ENCODE results near the gene CDK17.
"Not testable (repeated sequence)": the region's sequence is repeated elsewhere in the genome, so short reads cannot be mapped to it uniquely, and the experiment has no call there.

The CDK17 gene

GRCh38 chr12:96417688-96418087 is 17.4 kb upstream of the CDK17 start:
- not testable (repeated sequence) for DNase-seq (ENCODE audit: low read depth)

GRCh38 chr12:96416033-96416799 is 16.0 kb upstream of the CDK17 start:
- DNase-seq (ENCODE audit: low read depth) = no peak

GRCh38 chr12:96414637-96415036 is 14.4 kb upstream of the CDK17 start:
- DNase-seq (ENCODE audit: low read depth) = no peak

GRCh38 chr12:96412431-96412830 is 12.2 kb upstream of the CDK17 start:
- no peak for DNase-seq (ENCODE audit: low read depth)

- DNase-seq (ENCODE audit: low read depth) = no peak
Observed at GRCh38 chr12:96409731-96410130, 9.5 kb upstream of the CDK17 start.

GRCh38 chr12:96408993-96409392 is 8.8 kb upstream of the CDK17 start:
- DNase-seq (ENCODE audit: low read depth) = no peak

GRCh38 chr12:96407429-96408097 is 7.3 kb upstream of the CDK17 start:
- not testable (repeated sequence) for DNase-seq (ENCODE audit: low read depth)

GRCh38 chr12:96404696-96405095 is 4.5 kb upstream of the CDK17 start:
- DNase-seq (ENCODE audit: low read depth) = no peak

GRCh38 chr12:96403870-96404269 is 3.6 kb upstream of the CDK17 start:
- no peak for DNase-seq (ENCODE audit: low read depth)

GRCh38 chr12:96402522-96402921 is 2.3 kb upstream of the CDK17 start:
- DNase-seq (ENCODE audit: low read depth) = not testable (repeated sequence)

- no peak for DNase-seq (ENCODE audit: low read depth)
Observed at GRCh38 chr12:96402061-96402460, 1.8 kb upstream of the CDK17 start.

GRCh38 chr12:96401076-96401871 is 1.0 kb upstream of the CDK17 start:
- DNase-seq (ENCODE audit: low read depth) = peak; percentile 67

- no peak for DNase-seq (ENCODE audit: low read depth)
Observed at GRCh38 chr12:96400631-96401075, 414 bp upstream of the CDK17 start.

GRCh38 chr12:96399120-96399918 is 920 bp downstream of the CDK17 start:
- no peak for DNase-seq (ENCODE audit: low read depth)

- no peak for DNase-seq (ENCODE audit: low read depth)
Observed at GRCh38 chr12:96398424-96399119, 1.7 kb downstream of the CDK17 start.

- no peak for DNase-seq (ENCODE audit: low read depth)
Observed at GRCh38 chr12:96397756-96398423, 2.3 kb downstream of the CDK17 start.

- DNase-seq (ENCODE audit: low read depth) = no peak
Observed at GRCh38 chr12:96396914-96397313, 3.3 kb downstream of the CDK17 start.

- no peak for DNase-seq (ENCODE audit: low read depth)
Observed at GRCh38 chr12:96396209-96396608, 4.0 kb downstream of the CDK17 start.

GRCh38 chr12:96395236-96395635 is 5.0 kb downstream of the CDK17 start:
- no peak for DNase-seq (ENCODE audit: low read depth)

GRCh38 chr12:96393229-96393628 is 7.0 kb downstream of the CDK17 start:
- not testable (repeated sequence) for DNase-seq (ENCODE audit: low read depth)

GRCh38 chr12:96392397-96392796 is 7.8 kb downstream of the CDK17 start:
- DNase-seq (ENCODE audit: low read depth) = no peak
